HuH-7 (cell line): Measurements from ENCODE around the gene NFKB1.
"Not testable (repeated sequence)": the region's sequence is repeated elsewhere in the genome, so short reads cannot be mapped to it uniquely, and the experiment has no call there.

ENCODE experiments used
- DNase-seq: peaks from one replicate; pipeline ENCODE4 v3.0.0; 2011; ENCODE audit warnings: low spot score

Gene NFKB1

DNA sequence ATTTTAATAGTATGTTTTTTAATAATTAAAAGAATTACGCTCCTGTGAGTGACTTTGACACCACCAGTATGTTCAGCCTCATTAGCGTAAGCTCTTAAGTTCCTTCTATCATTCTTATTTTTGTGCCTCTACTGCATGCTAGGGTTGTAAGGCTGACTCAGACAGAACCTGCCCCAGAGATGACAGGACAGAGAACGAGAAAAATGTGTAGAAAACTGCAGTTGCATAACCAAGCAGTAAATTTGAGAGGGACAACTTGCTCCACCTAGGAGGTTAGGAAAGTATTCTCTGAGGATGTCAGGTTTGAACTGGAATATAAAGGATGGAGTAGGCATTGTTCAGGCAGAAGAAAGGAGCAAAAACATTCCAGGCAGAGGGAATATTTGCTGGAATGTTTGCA is 98.7 kb downstream of the NFKB1 start:
- DNase-seq: no peak

- DNase-seq: no peak
Measured at GRCh38 chr4:102600689-102601088, 99.5 kb downstream of the NFKB1 start.

DNA sequence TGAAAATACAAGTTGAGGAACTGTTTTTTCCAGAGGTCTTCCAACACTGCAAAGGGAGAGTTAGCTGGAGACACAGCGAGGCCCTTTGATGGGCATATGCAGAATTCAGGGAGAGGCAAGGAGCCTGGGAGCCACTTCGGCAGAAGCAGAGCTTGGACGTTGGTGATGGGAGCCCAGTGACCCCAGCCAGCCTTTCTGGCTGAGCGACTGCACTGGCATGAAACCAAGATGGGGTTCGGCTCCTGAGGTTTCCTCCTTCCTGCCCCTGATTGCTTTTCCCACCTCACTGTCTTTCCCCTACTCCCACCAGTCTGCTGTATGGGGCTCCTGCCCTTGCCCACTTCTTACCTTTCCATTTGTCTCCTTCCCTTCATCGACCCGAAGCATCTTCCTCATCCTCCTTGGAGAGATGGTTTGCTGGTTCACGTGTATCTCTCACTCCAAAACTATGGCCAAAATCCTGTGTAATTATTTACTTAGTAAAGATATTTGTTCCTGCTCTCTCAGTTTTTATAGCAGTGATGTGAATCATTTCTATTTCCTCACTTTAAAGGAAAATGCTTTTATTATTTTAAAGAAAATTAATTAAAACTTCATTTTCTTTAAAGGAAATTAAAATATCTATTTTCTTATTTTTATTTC is 100.5 kb downstream of the NFKB1 start:
- no peak for DNase-seq

GRCh38 chr4:102604222-102604940 is 103.2 kb downstream of the NFKB1 start:
- DNase-seq: no peak

- no peak for DNase-seq
Measured at GRCh38 chr4:102606261-102606660, 105.1 kb downstream of the NFKB1 start.

DNA sequence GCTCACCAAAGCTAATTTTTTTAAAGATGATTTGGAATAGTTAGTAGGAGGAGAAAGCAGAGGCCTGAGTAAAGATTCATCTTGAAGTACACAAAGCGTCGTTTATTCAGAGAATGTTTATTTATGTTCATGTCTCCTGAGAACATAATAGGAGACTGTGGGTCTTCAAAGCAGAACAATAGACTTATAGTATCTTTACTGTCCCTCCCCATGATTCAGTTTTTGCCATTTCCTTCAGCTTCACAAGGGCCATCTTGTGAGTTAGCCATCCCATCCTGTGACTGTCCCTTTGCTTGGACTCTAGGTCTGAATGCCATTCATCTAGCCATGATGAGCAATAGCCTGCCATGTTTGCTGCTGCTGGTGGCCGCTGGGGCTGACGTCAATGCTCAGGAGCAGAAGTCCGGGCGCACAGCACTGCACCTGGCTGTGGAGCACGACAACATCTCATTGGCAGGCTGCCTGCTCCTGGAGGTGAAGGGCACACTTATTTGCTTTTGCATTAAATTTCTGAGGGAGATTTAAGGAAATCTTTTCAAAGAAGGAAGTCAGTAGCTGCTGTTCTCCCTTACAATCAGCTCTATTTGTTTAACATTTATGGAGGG is 105.8 kb downstream of the NFKB1 start:
- no peak for DNase-seq

DNA sequence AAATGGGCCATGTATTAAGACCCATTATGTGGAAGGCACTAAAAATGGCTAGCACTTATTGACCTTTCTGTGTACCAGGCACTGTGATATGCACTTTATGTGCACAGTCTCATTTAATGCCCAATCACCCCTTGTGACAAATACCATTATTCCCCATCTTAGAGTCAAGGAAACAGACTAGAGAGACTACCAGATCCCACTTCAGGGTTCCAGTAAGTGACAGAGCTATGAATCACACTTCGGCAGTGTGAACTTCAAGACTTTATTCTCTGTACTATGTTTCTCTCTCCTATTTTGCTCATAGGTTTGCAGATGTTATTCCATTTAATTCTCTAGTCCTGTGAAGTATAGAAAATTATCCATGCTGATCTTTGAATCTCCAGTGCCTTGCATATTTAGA is 107.0 kb downstream of the NFKB1 start:
- no peak for DNase-seq

DNA sequence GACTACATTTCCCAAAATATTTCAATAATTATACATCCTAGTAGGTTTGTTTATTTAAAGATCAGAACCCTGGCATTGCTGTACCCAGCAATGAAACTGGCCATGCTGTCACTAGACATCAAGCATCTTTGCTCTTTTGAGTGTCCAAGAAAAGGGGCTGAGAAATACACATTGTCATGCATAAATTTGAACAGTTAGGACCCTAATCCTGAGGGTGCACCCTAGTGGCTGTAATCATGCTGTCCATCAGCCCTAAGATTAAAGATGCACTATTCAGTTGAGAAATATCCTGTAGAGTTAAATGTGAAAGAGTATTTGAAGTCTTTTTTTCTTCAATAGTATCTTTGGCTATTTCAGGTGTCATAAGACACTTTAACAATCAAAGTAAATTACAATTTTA is 108.8 kb downstream of the NFKB1 start:
- DNase-seq: no peak

DNA sequence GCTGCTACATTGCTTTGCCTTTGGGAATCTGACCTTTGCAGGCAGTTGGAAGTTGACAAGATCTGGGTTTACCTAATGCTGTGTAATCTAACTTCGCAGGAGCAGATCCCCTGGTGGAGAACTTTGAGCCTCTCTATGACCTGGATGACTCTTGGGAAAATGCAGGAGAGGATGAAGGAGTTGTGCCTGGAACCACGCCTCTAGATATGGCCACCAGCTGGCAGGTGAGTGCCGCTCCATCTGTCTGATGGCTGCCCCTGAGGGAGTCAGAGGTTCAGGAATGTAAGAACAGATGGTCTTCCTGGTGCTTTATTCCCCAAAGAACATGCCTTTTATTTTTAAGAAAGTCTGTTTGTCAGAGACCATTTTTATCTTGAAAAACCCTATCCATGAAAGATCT is 109.3 kb downstream of the NFKB1 start:
- no peak for DNase-seq

- no peak for DNase-seq
Measured at GRCh38 chr4:102612210-102612609, 111.1 kb downstream of the NFKB1 start.

DNA sequence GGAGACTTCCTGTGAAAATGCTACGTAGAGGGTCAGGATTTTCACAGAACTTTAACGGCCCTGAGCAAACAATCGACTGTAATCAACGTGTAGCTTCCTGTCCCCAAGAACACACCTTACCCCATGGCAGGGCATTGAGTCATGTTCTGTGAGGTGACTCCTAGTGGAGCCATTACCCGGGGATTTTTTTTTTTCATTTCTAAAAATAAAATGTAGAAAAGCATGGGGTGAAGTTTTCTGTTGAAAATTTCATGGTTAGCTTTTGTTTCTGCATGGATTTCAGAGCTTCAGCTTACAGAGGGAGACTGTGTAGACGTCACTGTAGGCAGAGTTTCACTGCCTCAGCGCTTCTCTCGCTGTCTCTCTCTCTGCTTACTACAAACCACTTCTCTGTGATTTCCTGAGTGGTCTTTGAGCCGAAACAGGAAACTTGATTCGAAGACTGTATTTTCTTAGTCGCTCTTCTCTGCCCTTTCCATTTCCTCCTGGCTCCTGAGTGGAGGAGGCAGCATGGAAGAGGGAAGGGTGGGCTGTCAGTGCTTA is 111.7 kb downstream of the NFKB1 start:
- DNase-seq: no peak

DNA sequence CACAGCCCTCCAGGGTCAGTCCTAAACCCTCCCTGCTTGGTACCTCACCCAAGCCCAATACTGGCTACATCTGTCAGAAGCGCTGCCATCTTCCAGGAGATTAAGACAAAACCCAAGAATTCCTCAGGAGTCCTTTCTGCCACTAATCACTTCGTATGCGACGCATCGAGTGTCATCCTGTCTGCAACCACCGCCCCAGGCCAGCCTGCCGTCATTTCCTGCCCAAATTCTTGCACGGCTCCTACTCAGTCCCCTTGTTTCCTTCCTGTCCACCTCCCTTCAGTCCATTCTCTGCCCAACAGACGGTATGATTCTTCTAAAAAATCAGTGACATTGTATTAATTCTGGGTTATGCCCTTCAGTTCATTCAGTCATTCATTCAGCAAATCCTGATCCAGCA is 113.6 kb downstream of the NFKB1 start:
- no peak for DNase-seq

- DNase-seq: no peak
Measured at GRCh38 chr4:102616636-102617035, 115.5 kb downstream of the NFKB1 start.

- not testable (repeated sequence) for DNase-seq
Measured at GRCh38 chr4:102619021-102619420, 117.9 kb downstream of the NFKB1 start.

GRCh38 chr4:102619776-102620631 is 118.8 kb downstream of the NFKB1 start:
- DNase-seq: peak; percentile 6

GRCh38 chr4:102620697-102621497 is 119.7 kb downstream of the NFKB1 start:
- DNase-seq: peak; percentile 53

DNA sequence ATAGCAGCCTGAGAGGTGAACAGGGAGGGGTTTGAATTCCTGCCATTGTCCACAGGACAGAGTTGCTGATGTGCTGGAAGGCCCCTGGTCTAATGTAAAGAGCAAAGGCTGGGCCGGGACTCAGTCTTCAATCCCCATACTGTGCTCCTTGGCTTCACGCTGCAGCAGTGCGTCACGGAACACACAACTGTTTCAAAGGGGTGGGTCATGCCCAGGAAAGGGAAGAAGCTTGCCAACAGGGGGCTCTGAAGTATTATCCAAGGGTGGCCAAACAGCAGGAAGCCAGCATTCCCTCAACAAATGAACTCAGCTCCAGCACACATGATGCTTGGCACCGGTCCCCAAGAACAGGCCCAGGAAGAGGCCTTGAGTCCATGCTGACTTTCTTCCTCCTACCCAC is 122.5 kb downstream of the NFKB1 start:
- peak; percentile 37 for DNase-seq

DNA sequence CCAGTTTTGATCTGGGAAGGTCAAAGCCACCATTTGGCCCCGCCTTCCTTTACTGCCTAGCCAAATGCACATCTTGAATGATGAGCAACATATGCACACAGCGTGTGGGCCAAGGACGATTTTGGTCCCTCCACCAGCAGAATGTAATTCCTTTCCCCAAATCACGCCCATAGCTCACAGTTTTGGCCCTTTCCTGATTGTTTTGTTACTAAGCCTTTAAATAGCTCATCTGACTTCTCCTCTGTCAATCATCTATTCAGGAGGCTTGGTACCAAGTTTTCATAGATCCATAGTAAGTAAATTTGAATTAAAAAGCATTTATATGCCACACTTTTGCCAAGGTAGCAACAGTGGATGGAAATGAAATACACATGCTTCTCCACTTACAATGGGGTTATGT is 123.3 kb downstream of the NFKB1 start:
- DNase-seq: no peak

DNA sequence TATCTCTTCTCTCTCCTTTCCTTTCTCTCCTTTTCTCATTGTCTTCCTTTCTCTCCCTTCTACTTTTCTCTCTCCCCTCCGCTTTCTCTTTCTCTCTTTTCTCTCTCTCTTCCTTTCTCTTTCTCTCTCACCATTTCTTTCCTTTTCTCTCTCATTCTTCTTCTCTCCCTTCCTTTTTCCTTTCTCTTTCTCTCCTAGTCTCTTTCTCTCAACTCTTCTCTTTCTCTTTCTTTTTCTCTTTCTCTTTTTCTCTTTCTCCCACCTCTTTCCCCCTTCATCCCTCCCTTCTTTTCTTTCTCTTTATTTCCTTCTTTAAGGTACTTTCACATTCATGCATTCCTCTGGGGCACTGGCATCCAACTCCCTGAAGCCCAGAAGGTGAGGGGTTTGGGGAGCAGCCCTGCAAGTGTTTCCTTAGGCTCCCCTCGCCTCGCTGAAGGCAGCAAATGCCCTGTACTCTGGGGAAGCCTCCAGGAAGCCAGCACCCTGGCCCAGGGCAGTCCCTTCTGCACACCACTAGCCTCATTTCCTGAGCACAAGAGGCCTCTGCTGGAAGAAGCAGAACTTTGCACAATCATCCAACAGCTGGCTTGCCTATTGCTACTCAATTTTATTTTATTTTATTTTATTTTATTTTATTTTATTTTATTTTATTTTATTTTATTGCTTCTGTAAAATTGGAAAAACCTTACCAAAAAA is 124.2 kb downstream of the NFKB1 start:
- DNase-seq: peak; percentile 30

GRCh38 chr4:102627831-102628523 is 126.8 kb downstream of the NFKB1 start:
- DNase-seq: no peak
